Fibroblast of lung (primary cell): ENCODE data around the gene FGF14. TPM values are rescaled to one million over a fixed set of nuclear protein-coding genes. Genes with fewer than 3 reads are reported as not detected.

Experiments used
- DNase-seq, 2 donors: peaks; one replicate each; pipeline versions ENCODE4 v3.0.0 to v3.0.0-alpha.2; 2010; ENCODE audit warnings: low read depth in 2 of 2
- H2AFZ ChIP-seq: 2 replicates; pipeline ENCODE4 v1.5.1; 2012; ENCODE audit warnings: low read length, control low read depth, inconsistent platforms
- H3K27ac ChIP-seq: 2 replicates; pipeline ENCODE4 v1.5.1; 2011; ENCODE audit warnings: low read length, control low read depth; ENCODE audit not compliant: insufficient read depth
- H3K27me3 ChIP-seq: 2 replicates; pipeline ENCODE4 v1.5.1; 2011; ENCODE audit warnings: mild to moderate bottlenecking, low read length; ENCODE audit not compliant: control insufficient read depth, insufficient read depth
- H3K36me3 ChIP-seq: 2 replicates; pipeline ENCODE4 v1.5.1; 2011; ENCODE audit warnings: low read length; ENCODE audit not compliant: control insufficient read depth, insufficient read depth
- H3K4me1 ChIP-seq: 2 replicates; pipeline ENCODE4 v1.5.1; 2011; ENCODE audit warnings: low read length; ENCODE audit not compliant: control insufficient read depth, insufficient read depth; ENCODE audit errors: extremely low read depth
- H3K4me2 ChIP-seq: 2 replicates; pipeline ENCODE4 v1.5.1; 2011; ENCODE audit warnings: low read length, control low read depth; ENCODE audit not compliant: insufficient read depth; ENCODE audit errors: extremely low read depth
- H3K4me3 ChIP-seq, 4 experiments: fragments of 200-600 bp in 1 of 4; sonication (generic) in 1 of 4; replicated peaks in 1 of 4; 2 replicates each; pipeline ENCODE4 v1.5.1; 2011 to 2016; ENCODE audit warnings: low read length in 4 of 4, low read depth in 3 of 4, mild to moderate bottlenecking in 3 of 4, control low read depth in 2 of 4, inconsistent platforms in 1 of 4, mixed read lengths in 1 of 4; ENCODE audit not compliant: insufficient read depth in 1 of 4; ENCODE audit errors: control extremely low read depth in 1 of 4
- H3K79me2 ChIP-seq: 2 replicates; pipeline ENCODE4 v1.5.1; 2012; ENCODE audit warnings: mild to moderate bottlenecking, low read length, inconsistent platforms; ENCODE audit not compliant: control insufficient read depth, insufficient read depth
- H3K9ac ChIP-seq: 2 replicates; pipeline ENCODE4 v1.5.1; 2011; ENCODE audit warnings: mild to moderate bottlenecking, low read length, control low read depth; ENCODE audit not compliant: insufficient read depth
- H3K9me3 ChIP-seq: 2 replicates; pipeline ENCODE4 v1.5.1; 2012; ENCODE audit warnings: low read depth, low read length; ENCODE audit not compliant: control insufficient read depth, insufficient read depth
- H4K20me1 ChIP-seq: 2 replicates; pipeline ENCODE4 v1.5.1; 2011; ENCODE audit warnings: low read length; ENCODE audit not compliant: control insufficient read depth, insufficient read depth; ENCODE audit errors: extremely low read depth
- EZH2 ChIP-seq: IDR thresholded peaks from 2 replicates; pipeline ENCODE4 v1.5.1; 2012; ENCODE audit warnings: low read length, control low read depth, mild to moderate bottlenecking; ENCODE audit errors: missing control alignments
- polyA plus RNA-seq, 2 donors: library from polyadenylated mRNA; depleted of rRNA in 1 of 2; stranded (reverse) in 1 of 2; unstranded in 1 of 2; fragments of >200 nt; gene quantifications; 2 replicates each; pipeline ENCODE4 v1.2.1, GENCODE V29; 2011 to 2012; ENCODE audit warnings: missing spikeins in 1 of 2
- total RNA-seq: library from RNA; depleted of rRNA; stranded (reverse); fragments of >200 nt; gene quantifications from 2 replicates; pipeline ENCODE4 v1.2.1, GENCODE V29; 2014
- TF ChIP-seq, protein P1 (sequence below), 2 donors: IDR thresholded peaks in 1 of 2; conservative IDR thresholded peaks in 1 of 2; 1 replicate in 1 of 2; 2 replicates in 1 of 2; pipeline ENCODE4 v1.5.1; 2011 to 2012; ENCODE audit warnings: low read length in 2 of 2, control low read depth in 1 of 2, inconsistent platforms in 1 of 2, low read depth in 1 of 2, mild to moderate bottlenecking in 1 of 2

FGF14 gene
- total and polyA plus RNA-seq, 2 donors (not counting 1 experiment from before 2014, with no cell fraction given): 0.94 to 7.8 TPM

DNA sequence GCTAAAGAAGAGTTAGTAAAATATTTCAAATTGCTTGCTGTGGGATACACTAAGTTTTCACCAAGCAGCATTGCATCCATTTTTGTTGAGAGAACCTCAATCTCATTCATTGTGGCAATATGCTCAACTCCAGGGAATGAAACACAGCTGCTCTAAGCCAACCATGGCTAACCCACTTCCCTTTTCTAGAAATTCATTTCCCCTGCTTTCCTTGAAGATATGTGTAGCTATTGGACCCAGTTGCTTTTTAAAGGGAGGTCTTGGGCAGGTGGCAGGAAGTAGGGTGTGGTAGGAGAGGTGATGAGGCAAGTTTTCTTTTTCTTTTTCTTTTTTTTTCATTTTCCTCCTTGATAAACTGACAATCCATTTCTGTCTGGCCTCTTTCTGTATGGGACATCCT is 452.2 kb downstream of the FGF14 start:
- Histone ChIP-seq H4K20me1 (no peaks in the 10 kb centered on the region), H3K9ac (no peak overlapping the region), H3K27ac (no peak overlapping the region), H3K27me3 (no peaks in the 10 kb centered on the region), H3K4me1 (no peaks in the 10 kb centered on the region), H3K79me2 (no peaks in the 10 kb centered on the region), H3K9me3 (no peaks in the 10 kb centered on the region), H3K4me3 (no peak overlapping the region), H3K36me3 (no peaks in the 10 kb centered on the region), H3K4me2 (no peak overlapping the region), H2AFZ (no peak overlapping the region)
- TF ChIP-seq, protein P1, sequence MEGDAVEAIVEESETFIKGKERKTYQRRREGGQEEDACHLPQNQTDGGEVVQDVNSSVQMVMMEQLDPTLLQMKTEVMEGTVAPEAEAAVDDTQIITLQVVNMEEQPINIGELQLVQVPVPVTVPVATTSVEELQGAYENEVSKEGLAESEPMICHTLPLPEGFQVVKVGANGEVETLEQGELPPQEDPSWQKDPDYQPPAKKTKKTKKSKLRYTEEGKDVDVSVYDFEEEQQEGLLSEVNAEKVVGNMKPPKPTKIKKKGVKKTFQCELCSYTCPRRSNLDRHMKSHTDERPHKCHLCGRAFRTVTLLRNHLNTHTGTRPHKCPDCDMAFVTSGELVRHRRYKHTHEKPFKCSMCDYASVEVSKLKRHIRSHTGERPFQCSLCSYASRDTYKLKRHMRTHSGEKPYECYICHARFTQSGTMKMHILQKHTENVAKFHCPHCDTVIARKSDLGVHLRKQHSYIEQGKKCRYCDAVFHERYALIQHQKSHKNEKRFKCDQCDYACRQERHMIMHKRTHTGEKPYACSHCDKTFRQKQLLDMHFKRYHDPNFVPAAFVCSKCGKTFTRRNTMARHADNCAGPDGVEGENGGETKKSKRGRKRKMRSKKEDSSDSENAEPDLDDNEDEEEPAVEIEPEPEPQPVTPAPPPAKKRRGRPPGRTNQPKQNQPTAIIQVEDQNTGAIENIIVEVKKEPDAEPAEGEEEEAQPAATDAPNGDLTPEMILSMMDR (conservative IDR thresholded peaks at IDR 0.05 in 1 of 2, IDR thresholded peaks at IDR 0.05 in 1 of 2; ENCODE audit: low read depth in 1 of 2, low read length in 2 of 2): no peak
- no peak for TF ChIP-seq EZH2
- DNase-seq: no peak

DNA sequence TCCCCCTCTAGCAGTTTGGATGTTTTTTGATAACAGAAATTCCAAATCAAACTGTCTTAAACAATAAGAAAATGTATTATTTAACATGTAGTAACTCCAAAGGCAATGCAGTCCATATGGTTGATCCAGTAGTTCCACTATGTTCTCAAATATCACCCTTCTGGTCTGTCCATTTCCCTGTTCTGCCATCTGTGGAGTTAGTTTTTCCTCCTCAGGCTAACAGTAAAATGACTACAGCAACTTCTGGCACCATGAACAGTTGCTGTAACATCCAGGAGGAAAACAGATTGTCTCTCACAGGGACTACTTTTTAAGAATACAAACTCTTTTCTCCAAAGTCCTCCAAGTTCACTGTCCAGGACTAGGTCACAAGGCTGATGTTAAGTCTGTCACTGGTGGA is 455.4 kb downstream of the FGF14 start:
- no peaks in the 10 kb centered on the region for H3K9me3 ChIP-seq
- no peaks in the 10 kb centered on the region for H3K79me2 ChIP-seq
- no peak overlapping the region for H3K27ac ChIP-seq
- H3K4me1 ChIP-seq: no peaks in the 10 kb centered on the region
- DNase-seq: no peak
- no peak overlapping the region for H3K4me2 ChIP-seq
- H3K36me3 ChIP-seq: no peaks in the 10 kb centered on the region
- no peak overlapping the region for H2AFZ ChIP-seq
- TF ChIP-seq, protein P1 (conservative IDR thresholded peaks at IDR 0.05 in 1 of 2, IDR thresholded peaks at IDR 0.05 in 1 of 2; ENCODE audit: low read depth in 1 of 2, low read length in 2 of 2): no peak
- no peak for TF ChIP-seq EZH2
- H3K27me3 ChIP-seq: no peaks in the 10 kb centered on the region
- H4K20me1 ChIP-seq: no peaks in the 10 kb centered on the region
- H3K9ac ChIP-seq: no peak overlapping the region
- H3K4me3 ChIP-seq: no peak overlapping the region

DNA sequence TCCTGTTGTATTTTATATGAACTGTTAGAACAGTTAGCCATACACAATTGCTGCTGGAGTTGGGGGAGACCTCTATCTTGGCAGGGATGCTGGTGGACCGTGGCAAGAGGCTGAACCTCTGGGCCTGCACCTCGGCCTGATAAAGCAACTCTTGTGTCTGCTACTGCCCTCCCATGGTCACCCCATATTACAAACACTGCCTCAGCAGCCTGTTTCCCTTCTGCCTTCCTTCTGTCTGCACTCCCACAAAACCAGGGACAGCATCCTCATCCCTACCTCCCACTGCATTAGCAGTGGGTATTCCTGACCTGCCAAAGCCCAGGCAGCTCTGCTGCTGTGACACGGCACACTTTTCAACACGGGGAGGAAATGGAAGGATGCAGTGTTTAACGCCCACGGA is 456.4 kb downstream of the FGF14 start:
- no peaks in the 10 kb centered on the region for H4K20me1 ChIP-seq
- H3K27me3 ChIP-seq: no peaks in the 10 kb centered on the region
- H2AFZ ChIP-seq: no peak overlapping the region
- H3K4me1 ChIP-seq: no peaks in the 10 kb centered on the region
- no peak overlapping the region for H3K9ac ChIP-seq
- H3K4me3 ChIP-seq: no peak overlapping the region
- H3K79me2 ChIP-seq: no peaks in the 10 kb centered on the region
- H3K27ac ChIP-seq: no peak overlapping the region
- H3K4me2 ChIP-seq: no peak overlapping the region
- TF ChIP-seq, protein P1 (conservative IDR thresholded peaks at IDR 0.05 in 1 of 2, IDR thresholded peaks at IDR 0.05 in 1 of 2; ENCODE audit: low read depth in 1 of 2, low read length in 2 of 2): no peak
- TF ChIP-seq EZH2: no peak
- no peaks in the 10 kb centered on the region for H3K9me3 ChIP-seq
- H3K36me3 ChIP-seq: no peaks in the 10 kb centered on the region
- DNase-seq: no peak
